Kidney epithelial cell (primary cell): ENCODE results near the gene CYBA. TPM values are rescaled to one million over a fixed set of nuclear protein-coding genes. Genes with fewer than 3 reads are reported as not detected.

Experiments used
- DNase-seq: peaks from one replicate; pipeline ENCODE4 v3.0.0-alpha.2; 2010; ENCODE audit warnings: low read depth
- H3K27me3 ChIP-seq: 2 replicates; pipeline ENCODE4 v1.6.0; 2011; ENCODE audit warnings: low read length; ENCODE audit not compliant: control insufficient read depth, insufficient read depth
- H3K36me3 ChIP-seq: 2 replicates; pipeline ENCODE4 v1.5.1; 2011; ENCODE audit warnings: low read length; ENCODE audit not compliant: control insufficient read depth, insufficient read depth
- H3K4me3 ChIP-seq: 2 replicates; pipeline ENCODE4 v1.5.1; 2011; ENCODE audit warnings: low read depth, mild to moderate bottlenecking, control low read depth, low read length
- CTCF ChIP-seq: IDR thresholded peaks from 2 replicates; pipeline ENCODE4 v1.5.1; 2011; ENCODE audit warnings: mild to moderate bottlenecking, moderate library complexity, low read length, control low read depth, inconsistent platforms; ENCODE audit not compliant: insufficient read depth, poor library complexity, severe bottlenecking
- total RNA-seq: library from RNA; depleted of rRNA; stranded (reverse); fragments of >200 nt; gene quantifications from 2 replicates; pipeline ENCODE4 v1.2.3, GENCODE V29; 2015

The CYBA gene
- total RNA-seq, 1 donor from 2014 or later, result 734 TPM

- H3K27me3 ChIP-seq, result no peaks in the 10 kb centered on the region
These were observed 25.8 kb downstream of the CYBA start for GRCh38 chr16:88624977-88625576.

GRCh38 chr16:88624481-88624880 is 26.4 kb downstream of the CYBA start:
- Histone ChIP-seq H3K4me3 (no peak overlapping the region), H3K27me3 (no peaks in the 10 kb centered on the region), H3K36me3 (peaks cover 2% of the 10 kb centered on the region)
- no peak for TF ChIP-seq CTCF
- DNase-seq, result no peak

More at GRCh38 chr16:88624977-88625576, 25.8 kb downstream of the CYBA start:
- TF ChIP-seq CTCF, result no peak
- DNase-seq, result no peak
- Histone ChIP-seq H3K36me3 (peaks cover 2% of the 10 kb centered on the region), H3K4me3 (no peak overlapping the region)

DNA sequence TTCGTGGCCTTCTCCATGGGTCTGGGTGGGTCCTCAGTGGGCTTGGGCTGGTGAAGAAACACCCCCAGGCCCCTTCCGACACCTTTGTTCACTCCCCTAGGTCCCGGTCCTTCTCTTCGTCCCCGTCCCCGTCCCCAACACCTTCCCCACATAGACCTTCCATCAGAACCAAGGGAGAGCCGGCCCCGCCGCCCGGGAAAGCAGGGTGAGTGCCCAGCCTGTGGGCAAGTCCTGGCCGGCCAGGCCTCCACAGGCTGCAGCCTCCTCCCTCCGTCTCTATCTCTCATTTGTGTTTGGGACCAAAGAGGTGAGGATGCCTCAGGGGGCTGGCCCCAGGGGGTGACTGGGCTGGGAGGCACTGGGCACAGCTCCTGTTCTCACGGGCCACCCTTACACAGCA is 27.0 kb downstream of the CYBA start:
- no peak for TF ChIP-seq CTCF
- no peak for DNase-seq
- H3K36me3 ChIP-seq, result peaks cover 2% of the 10 kb centered on the region
- no peaks in the 10 kb centered on the region for H3K27me3 ChIP-seq
- no peak overlapping the region for H3K4me3 ChIP-seq

DNA sequence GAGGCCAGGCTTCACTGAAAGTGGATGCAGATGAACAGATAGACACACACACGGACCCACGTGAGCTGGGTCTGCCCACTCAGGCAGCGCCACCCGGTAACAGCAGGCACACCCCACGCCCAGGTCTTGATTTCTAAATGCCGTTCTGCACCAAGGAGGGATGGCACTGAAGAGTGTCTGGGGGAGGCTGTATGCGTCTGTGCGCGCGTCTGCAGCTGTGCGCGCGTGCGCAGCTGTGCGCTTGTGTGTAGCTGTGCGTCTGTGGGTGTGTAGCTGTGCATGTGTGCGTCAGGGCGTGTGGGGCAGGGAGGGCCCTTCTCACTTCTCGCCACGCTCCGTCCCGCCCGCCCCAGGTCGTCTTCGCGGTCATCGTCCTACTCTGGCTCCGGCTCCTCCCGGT is 28.0 kb downstream of the CYBA start:
- no peak for TF ChIP-seq CTCF
- no peak for DNase-seq
- Histone ChIP-seq H3K4me3 (no peak overlapping the region), H3K27me3 (no peaks in the 10 kb centered on the region), H3K36me3 (peaks cover 2% of the 10 kb centered on the region)

GRCh38 chr16:88622125-88622524 is 28.7 kb downstream of the CYBA start:
- Histone ChIP-seq H3K36me3 (peaks cover 2% of the 10 kb centered on the region), H3K27me3 (no peaks in the 10 kb centered on the region), H3K4me3 (no peak overlapping the region)
- no peak for TF ChIP-seq CTCF
- no peak for DNase-seq

GRCh38 chr16:88619859-88620815 is 30.7 kb downstream of the CYBA start:
- Histone ChIP-seq H3K4me3 (no peak overlapping the region), H3K36me3 (peaks cover 2% of the 10 kb centered on the region)
- TF ChIP-seq CTCF, result no peak

More at GRCh38 chr16:88619859-88620815, 30.7 kb downstream of the CYBA start:
- no peaks in the 10 kb centered on the region for H3K27me3 ChIP-seq
- no peak for DNase-seq
